Liver (tissue), 9 donors: ENCODE measurements around the gene LCP1. TPM values are rescaled to one million over a fixed set of nuclear protein-coding genes. Genes with fewer than 3 reads are reported as not detected.

Experiments used
- DNase-seq: peaks from one replicate; pipeline ENCODE4 v3.0.0-alpha.2; 2017; ENCODE audit warnings: low spot score
- H3K27ac ChIP-seq, 2 donors: one replicate each; pipeline ENCODE4 v1.7.0; 2013; ENCODE audit warnings: inconsistent platforms in 2 of 2, low read length in 2 of 2, control low read depth in 1 of 2, low read depth in 1 of 2, mild to moderate bottlenecking in 1 of 2
- H3K27me3 ChIP-seq, 4 donors: one replicate each; pipeline versions ENCODE4 v1.6.1 to v1.7.0; 2013; ENCODE audit warnings: low read length in 3 of 4, inconsistent platforms in 1 of 4, mild to moderate bottlenecking in 1 of 4, moderate library complexity in 1 of 4; ENCODE audit not compliant: control insufficient read depth in 4 of 4, insufficient read depth in 4 of 4
- H3K36me3 ChIP-seq, 4 donors: one replicate each; pipeline versions ENCODE4 v1.6.1 to v1.7.0; 2013; ENCODE audit warnings: low read length in 3 of 4, mild to moderate bottlenecking in 3 of 4, low read depth in 1 of 4, moderate library complexity in 1 of 4; ENCODE audit not compliant: control insufficient read depth in 4 of 4, insufficient read depth in 3 of 4
- H3K4me1 ChIP-seq, 4 donors: one replicate each; pipeline versions ENCODE4 v1.6.1 to v1.7.0; 2013; ENCODE audit warnings: low read length in 3 of 4, mild to moderate bottlenecking in 3 of 4, moderate library complexity in 1 of 4; ENCODE audit not compliant: control insufficient read depth in 4 of 4, insufficient read depth in 4 of 4
- H3K4me3 ChIP-seq, 3 donors: one replicate each; pipeline versions ENCODE4 v1.6.1 to v1.7.0; 2013; ENCODE audit warnings: low read length in 3 of 3, control low read depth in 1 of 3, low read depth in 1 of 3, mild to moderate bottlenecking in 1 of 3
- H3K9ac ChIP-seq, 2 donors: one replicate each; pipeline ENCODE4 v1.7.0; 2013; ENCODE audit warnings: low read length in 2 of 2, mild to moderate bottlenecking in 2 of 2, moderate library complexity in 2 of 2, control low read depth in 1 of 2, low read depth in 1 of 2
- H3K9me3 ChIP-seq, 4 donors: one replicate each; pipeline versions ENCODE4 v1.6.1 to v1.7.0; 2013; ENCODE audit warnings: low read length in 3 of 4; ENCODE audit not compliant: control insufficient read depth in 4 of 4
- EGR1 ChIP-seq, 2 donors: IDR thresholded peaks; 2 replicates each; pipeline ENCODE4 v1.6.1; 2016 to 2018; ENCODE audit warnings: antibody characterized with exemption in 2 of 2, low read depth in 2 of 2
- FOXA1 ChIP-seq: IDR thresholded peaks from 2 replicates; pipeline ENCODE4 v1.6.1; 2016; ENCODE audit warnings: antibody characterized with exemption
- FOXA2 ChIP-seq: IDR thresholded peaks from 2 replicates; pipeline ENCODE4 v1.6.1; 2016; ENCODE audit warnings: antibody characterized with exemption
- GABPA ChIP-seq, 2 donors: IDR thresholded peaks in 1 of 2; conservative IDR thresholded peaks in 1 of 2; 2 replicates each; pipeline ENCODE4 v1.6.1; 2016; ENCODE audit warnings: antibody characterized with exemption in 2 of 2, mild to moderate bottlenecking in 1 of 2, moderate library complexity in 1 of 2
- HNF4G ChIP-seq: IDR thresholded peaks from 2 replicates; pipeline ENCODE4 v1.6.1; 2016; ENCODE audit warnings: antibody characterized with exemption
- JUND ChIP-seq, 2 donors: IDR thresholded peaks; 2 replicates each; pipeline ENCODE4 v1.6.1; 2016; ENCODE audit warnings: antibody characterized with exemption in 2 of 2
- RXRA ChIP-seq, 2 donors: IDR thresholded peaks; 2 replicates each; pipeline ENCODE4 v1.6.1; 2017 to 2018; ENCODE audit warnings: antibody characterized with exemption in 2 of 2, mild to moderate bottlenecking in 1 of 2
- WGBS: extraction: QIAGEN DNeasy Blood & Tissue Kit; methylation state at CpG from one replicate; pipeline ENCODE4 v1.1.7; 2013; 5-methylcytosine and 5-hydroxymethylcytosine counted together
- polyA plus RNA-seq, 2 donors: library from polyadenylated mRNA; stranded (reverse) in 1 of 2; unstranded in 1 of 2; fragments of 200-250 nt in 1 of 2; fragments of >200 nt in 1 of 2; fragmentation: Nextera tagmentation in 1 of 2; extraction: Ambion mirVana in 1 of 2; gene quantifications; one replicate each; pipeline versions ENCODE4 v1.2.1 to v1.2.3, GENCODE V29; 2013 to 2015
- total RNA-seq, 2 donors: library from RNA; depleted of rRNA; stranded (reverse); fragments of >200 nt; gene quantifications; one replicate each; pipeline ENCODE4 v1.2.3, GENCODE V29; 2014
- TF ChIP-seq, protein P1 (sequence below): IDR thresholded peaks from 2 replicates; pipeline ENCODE4 v1.6.1; 2016; ENCODE audit warnings: antibody characterized with exemption, mild to moderate bottlenecking
- TF ChIP-seq, protein P2 (sequence below): fragments of 150-350 bp; IDR thresholded peaks from 2 replicates; pipeline ENCODE4 v1.5.1; 2017; ENCODE audit warnings: improper control_type of control experiment, low read depth, low read length; ENCODE audit not compliant: missing input control
- donor health status: healthy.
- donor health status: healthy.
- donor health status: healthy.
- donor health status: healthy.
- donor health status: healthy.

The LCP1 gene
- total and polyA plus RNA-seq, 4 donors = 12.6 to 90.6 (median 36.0) TPM

DNA sequence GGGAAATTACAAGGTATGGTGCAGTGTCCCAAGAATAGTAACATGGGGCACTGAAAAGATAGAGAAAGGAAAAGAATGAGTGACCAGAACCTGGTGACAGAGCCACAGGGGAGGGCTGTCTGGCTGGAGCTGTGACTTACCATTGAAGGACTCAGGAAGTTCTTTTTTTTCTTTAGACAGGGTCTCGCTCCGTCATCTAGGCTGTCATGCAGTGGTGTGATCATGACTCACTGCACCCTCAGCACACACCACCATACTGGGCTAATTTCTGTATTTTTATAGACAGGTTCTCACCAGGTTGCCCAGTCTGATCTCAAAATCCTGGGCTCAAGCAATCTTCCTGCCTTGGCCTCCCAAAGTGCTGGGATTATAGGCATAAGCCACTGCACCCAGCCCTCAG lies 68.4 kb downstream of the LCP1 start:
- Histone ChIP-seq H3K27me3 (no peaks in the 10 kb centered on the region), H3K27ac (no peak overlapping the region), H3K36me3 (no peaks in the 10 kb centered on the region), H3K4me1 (no peaks in the 10 kb centered on the region), H3K9me3 (no peaks in the 10 kb centered on the region), H3K9ac (no peak overlapping the region), H3K4me3 (no peak overlapping the region)
- DNase-seq = no peak
- TF ChIP-seq FOXA2 = no peak
- TF ChIP-seq, protein P1, sequence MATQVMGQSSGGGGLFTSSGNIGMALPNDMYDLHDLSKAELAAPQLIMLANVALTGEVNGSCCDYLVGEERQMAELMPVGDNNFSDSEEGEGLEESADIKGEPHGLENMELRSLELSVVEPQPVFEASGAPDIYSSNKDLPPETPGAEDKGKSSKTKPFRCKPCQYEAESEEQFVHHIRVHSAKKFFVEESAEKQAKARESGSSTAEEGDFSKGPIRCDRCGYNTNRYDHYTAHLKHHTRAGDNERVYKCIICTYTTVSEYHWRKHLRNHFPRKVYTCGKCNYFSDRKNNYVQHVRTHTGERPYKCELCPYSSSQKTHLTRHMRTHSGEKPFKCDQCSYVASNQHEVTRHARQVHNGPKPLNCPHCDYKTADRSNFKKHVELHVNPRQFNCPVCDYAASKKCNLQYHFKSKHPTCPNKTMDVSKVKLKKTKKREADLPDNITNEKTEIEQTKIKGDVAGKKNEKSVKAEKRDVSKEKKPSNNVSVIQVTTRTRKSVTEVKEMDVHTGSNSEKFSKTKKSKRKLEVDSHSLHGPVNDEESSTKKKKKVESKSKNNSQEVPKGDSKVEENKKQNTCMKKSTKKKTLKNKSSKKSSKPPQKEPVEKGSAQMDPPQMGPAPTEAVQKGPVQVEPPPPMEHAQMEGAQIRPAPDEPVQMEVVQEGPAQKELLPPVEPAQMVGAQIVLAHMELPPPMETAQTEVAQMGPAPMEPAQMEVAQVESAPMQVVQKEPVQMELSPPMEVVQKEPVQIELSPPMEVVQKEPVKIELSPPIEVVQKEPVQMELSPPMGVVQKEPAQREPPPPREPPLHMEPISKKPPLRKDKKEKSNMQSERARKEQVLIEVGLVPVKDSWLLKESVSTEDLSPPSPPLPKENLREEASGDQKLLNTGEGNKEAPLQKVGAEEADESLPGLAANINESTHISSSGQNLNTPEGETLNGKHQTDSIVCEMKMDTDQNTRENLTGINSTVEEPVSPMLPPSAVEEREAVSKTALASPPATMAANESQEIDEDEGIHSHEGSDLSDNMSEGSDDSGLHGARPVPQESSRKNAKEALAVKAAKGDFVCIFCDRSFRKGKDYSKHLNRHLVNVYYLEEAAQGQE = no peak
- 91% methylated on average over 2 of the region's 2 CpGs for WGBS

DNA sequence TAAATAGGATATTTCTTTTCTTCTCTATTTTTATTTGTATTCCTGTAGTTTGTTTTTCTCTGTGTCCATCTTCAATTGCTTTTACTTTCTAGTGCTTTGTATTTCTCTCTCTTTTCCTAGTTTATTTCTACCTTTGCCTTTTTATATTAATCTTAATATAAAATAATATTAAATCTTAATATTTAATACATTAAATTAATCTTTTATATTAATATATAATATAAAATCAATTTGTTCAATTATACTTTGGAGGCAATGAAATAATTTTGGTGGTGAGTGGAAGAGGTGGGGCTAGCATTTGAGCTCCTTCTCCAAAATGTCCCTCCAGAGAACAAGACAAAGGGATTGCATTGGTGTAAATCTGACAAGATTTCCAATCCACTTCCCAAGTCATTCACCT lies 70.8 kb downstream of the LCP1 start:
- DNase-seq = no peak
- H3K36me3 ChIP-seq = no peaks in the 10 kb centered on the region
- H3K4me3 ChIP-seq = no peak overlapping the region
- TF ChIP-seq RXRA (IDR thresholded peaks at IDR 0.05) = no peak
- no peak for TF ChIP-seq HNF4G
- TF ChIP-seq EGR1 (IDR thresholded peaks at IDR 0.05; ENCODE audit: low read depth in 2 of 2) = no peak
- TF ChIP-seq, protein P2, sequence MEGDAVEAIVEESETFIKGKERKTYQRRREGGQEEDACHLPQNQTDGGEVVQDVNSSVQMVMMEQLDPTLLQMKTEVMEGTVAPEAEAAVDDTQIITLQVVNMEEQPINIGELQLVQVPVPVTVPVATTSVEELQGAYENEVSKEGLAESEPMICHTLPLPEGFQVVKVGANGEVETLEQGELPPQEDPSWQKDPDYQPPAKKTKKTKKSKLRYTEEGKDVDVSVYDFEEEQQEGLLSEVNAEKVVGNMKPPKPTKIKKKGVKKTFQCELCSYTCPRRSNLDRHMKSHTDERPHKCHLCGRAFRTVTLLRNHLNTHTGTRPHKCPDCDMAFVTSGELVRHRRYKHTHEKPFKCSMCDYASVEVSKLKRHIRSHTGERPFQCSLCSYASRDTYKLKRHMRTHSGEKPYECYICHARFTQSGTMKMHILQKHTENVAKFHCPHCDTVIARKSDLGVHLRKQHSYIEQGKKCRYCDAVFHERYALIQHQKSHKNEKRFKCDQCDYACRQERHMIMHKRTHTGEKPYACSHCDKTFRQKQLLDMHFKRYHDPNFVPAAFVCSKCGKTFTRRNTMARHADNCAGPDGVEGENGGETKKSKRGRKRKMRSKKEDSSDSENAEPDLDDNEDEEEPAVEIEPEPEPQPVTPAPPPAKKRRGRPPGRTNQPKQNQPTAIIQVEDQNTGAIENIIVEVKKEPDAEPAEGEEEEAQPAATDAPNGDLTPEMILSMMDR = no peak
- TF ChIP-seq JUND (IDR thresholded peaks at IDR 0.05) = no peak
- peaks cover 0 to 7% (median 2%) of the 10 kb centered on the region in 4 donors for H3K4me1 ChIP-seq
- H3K9me3 ChIP-seq = no peaks in the 10 kb centered on the region
- H3K9ac ChIP-seq = no peak overlapping the region
- H3K27me3 ChIP-seq = no peaks in the 10 kb centered on the region
- no peak overlapping the region for H3K27ac ChIP-seq

DNA sequence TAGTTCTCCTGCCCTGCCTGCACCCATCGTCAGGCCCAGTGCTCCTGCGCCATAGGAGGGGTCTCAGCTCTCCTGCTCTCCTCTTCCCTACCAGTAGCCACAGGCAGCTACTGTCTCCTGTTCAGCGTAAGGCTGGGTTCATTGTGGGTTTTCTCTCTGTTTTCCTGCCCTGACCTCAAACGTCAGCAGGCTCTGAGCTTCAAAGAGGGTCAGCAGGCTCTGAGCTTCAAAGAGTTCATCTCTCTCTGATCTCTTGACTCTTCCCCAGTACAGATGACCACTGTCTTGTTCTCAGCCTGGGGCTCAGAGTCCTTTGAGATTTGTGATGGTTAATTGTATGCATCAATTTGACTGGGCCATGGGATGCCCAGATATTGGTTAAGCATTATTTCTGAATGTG lies 72.5 kb downstream of the LCP1 start:
- H3K27ac ChIP-seq = no peak overlapping the region

More for the DNA sequence above, 72.5 kb downstream of the LCP1 start:
- H3K4me3 ChIP-seq = no peak overlapping the region
- no peaks in the 10 kb centered on the region for H3K9me3 ChIP-seq
- 76% methylated on average over 4 of the region's 4 CpGs for WGBS
- no peaks in the 10 kb centered on the region for H3K36me3 ChIP-seq
- no peak overlapping the region for H3K9ac ChIP-seq
- H3K4me1 ChIP-seq = peaks cover 2 to 16% (median 7%) of the 10 kb centered on the region in 4 donors
- no peak for DNase-seq
- no peak for TF ChIP-seq FOXA1
- no peak for TF ChIP-seq EGR1 (IDR thresholded peaks at IDR 0.05; ENCODE audit: low read depth in 2 of 2)
- no peak for TF ChIP-seq FOXA2
- TF ChIP-seq GABPA (IDR thresholded peaks at IDR 0.05 in 1 of 2, conservative IDR thresholded peaks at IDR 0.05 in 1 of 2) = no peak
- H3K27me3 ChIP-seq = no peaks in the 10 kb centered on the region
